Measurements from ENCODE around the gene INKA1.
A peak's percentile ranks its signal among the peaks of the same experiment; 100 is the strongest.

INKA1 gene

DNA sequence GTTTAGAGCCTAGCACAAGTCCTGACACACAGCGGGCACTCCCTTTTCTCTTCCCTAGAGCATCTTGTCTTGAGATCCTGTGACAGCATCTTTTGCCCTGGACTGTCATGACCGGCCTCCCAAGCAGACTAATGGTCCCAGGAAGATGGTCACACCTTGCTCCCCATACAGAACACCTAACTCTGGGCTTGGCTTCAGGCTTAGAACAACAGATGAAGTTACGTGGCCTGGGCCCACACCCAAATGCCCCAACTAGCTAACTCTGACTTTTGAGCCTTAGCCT, 15.9 kb upstream of the INKA1 start:
- DNase-seq: no peak

DNA sequence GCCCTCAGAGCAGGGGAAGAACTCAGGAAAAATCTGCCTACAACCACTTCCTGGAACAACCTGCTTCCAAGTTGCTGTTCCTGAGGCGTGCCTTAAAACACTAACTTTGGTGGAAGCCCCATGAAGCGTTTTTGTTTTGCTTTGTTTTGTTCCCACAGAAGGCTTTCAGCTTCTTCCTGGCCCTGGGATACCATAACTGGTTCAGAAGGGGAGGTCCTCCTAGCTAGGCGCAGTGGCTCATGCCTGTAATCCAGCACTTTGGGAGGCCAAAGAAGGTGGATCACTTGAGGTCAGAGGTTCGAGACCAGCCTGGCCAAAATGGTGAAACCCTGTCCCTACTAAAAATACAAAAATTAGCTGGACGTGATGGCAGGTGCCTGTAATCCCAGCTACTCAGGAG, 15.5 kb upstream of the INKA1 start:
- DNase-seq: no peak

DNA sequence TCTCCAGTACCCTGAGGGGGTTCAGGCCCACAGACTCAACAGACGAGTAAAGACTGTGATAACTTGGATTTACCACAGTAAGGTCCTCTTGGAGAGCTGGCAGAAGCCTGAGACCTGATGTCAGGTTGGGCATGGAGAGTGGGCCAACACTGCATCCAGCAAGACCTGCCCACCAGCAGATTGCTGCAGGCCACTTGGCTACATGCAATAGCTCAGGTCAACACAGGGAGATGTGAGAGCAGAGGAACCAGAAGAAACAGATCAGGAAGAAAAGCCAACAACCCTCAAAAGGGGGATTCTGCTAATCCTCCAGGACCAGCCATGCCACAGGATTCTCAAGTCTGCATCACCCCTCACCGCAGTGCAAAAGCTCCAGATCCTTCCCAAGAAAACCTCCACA, 15.0 kb upstream of the INKA1 start:
- no peak for DNase-seq

DNA sequence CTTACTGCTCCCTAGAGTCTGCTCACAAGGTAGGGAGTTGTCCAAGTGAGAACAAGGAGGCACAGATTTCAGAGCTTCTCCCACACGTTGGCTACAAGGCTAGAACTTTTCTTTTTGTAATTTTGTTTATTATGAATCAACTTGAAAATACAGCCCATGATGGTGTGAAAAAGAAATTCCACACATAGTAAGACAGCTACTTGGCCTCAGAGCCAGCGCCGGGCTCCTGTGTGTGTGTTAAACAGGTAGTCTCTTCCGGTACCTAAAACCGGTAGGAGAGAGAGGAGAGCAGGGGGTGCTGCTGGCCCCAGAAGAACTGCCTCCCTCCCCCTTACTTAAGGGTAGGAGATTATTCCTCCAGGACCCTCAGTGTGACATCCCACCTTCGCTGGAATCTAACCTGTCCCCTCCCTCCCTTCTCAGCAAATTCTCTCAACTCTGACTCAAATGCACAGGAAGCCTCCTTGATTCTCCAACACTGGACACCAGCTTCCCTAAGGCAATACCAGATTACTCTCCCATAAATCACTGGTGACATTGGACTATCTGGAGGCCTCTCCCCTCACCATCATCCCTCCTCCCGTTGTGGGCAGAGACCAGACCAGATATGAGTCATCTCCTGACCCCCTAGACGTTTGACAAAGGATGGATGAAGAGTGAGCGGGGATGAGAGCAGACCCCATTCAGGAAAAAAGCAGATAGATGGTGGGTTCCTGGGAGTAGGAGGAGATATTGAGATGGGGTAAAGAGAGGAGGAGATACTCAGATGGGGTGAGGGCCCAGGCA, 12.2 kb upstream of the INKA1 start:
- DNase-seq: no peak

DNA sequence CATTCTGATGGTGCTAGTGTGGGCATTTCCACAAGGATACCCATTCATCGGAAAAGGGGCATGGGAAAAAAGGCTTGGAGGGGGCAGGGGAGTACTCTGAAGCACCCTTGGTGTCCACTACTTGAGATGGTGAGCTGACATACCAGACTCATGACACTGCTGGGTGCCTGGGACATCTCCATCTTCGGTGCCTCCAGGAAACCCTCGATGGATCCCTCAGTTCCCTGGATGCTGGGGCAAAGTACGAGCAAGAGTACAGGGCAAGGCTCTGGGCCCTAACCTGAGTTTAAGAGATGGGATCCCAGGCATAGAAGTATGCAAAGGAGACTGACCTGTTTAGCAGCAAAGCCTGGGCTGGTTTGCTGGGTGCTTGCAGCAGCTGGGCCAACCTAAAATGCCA, 11.5 kb upstream of the INKA1 start:
- DNase-seq: no peak

DNA sequence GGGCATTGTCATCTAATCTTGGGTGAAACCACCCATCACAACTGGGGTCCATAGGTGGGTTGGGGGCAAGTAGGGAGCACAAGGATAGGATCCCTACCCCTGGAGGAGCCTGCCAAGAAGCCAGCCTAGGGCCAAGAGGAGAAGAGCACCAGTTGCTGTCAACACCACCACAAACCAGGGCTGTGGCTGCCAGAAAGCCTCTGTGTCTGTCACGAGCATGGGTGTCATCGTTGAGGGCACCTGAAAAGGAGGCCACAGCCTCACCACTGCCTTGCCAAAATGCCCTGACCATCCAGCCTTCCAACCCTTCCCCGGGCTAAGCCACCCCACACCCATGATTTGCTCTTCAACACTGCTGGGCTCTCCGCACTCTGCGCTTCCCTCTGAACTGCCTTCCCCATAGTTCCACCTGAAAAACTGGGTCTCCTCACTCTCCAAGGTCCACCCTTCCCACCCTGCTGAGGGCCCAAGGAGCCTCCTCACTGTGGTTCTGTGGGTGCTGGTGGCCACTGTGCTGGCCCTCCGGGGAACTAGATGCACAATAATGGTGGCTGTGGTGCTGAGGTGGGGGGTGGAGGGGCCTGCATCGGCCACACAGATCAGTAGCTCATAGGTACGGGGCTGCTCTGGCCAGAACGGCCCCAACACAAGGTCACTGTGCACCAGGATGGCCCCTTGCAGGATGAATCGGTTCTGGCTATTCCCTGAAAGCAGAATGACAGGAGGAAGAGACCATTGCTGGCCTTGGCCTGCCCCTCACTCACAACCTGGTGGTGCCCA, 10.5 kb upstream of the INKA1 start:
- DNase-seq: no peak

DNA sequence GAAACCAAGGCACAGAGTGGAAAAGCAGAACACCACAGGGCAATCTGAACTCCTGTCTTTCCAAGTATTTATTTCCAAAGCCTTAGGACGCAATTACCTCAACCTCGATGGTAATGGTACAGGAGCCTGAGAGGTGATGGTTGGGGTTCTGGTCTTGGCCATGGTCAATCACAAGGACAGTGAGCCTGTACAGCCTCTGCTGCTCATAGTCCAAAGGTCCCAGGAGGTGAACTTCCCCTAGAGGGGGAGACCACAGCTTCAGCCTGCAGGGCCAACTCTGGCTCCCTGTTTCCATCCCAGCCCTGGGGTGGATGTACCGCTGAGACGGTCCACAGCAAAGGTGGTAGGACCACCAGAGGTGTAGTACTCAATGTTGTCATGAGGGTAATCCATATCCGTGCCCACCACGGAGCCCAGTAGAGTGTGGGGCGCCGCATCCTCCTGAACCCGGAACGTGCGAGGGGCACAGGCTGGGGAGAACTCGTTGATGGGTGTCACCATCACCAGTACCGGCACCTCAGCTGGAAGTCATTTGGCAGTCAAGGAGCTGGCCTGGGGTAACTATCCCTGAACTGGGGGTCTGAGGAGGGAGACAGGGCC, 9.5 kb upstream of the INKA1 start:
- no peak for DNase-seq

DNA sequence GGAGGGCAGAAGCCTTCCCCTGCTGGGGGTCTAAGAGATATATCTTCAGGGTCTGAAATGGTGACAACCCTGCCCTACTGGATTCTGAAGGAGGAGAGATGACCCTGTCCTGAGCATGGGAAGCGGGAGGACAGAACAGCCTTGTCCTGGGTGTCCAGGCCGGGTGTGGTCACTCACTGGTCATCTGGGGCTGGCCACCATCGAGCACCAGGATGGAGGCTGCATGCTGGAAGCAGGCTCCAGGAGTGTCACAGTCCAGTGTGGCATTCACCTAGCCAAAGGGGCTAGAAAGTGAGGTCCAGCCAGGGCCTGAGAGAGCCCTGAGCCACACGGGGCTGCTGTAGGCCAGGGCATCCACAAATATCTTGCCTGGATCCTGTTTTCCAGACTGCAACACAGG, 8.6 kb upstream of the INKA1 start:
- no peak for DNase-seq

DNA sequence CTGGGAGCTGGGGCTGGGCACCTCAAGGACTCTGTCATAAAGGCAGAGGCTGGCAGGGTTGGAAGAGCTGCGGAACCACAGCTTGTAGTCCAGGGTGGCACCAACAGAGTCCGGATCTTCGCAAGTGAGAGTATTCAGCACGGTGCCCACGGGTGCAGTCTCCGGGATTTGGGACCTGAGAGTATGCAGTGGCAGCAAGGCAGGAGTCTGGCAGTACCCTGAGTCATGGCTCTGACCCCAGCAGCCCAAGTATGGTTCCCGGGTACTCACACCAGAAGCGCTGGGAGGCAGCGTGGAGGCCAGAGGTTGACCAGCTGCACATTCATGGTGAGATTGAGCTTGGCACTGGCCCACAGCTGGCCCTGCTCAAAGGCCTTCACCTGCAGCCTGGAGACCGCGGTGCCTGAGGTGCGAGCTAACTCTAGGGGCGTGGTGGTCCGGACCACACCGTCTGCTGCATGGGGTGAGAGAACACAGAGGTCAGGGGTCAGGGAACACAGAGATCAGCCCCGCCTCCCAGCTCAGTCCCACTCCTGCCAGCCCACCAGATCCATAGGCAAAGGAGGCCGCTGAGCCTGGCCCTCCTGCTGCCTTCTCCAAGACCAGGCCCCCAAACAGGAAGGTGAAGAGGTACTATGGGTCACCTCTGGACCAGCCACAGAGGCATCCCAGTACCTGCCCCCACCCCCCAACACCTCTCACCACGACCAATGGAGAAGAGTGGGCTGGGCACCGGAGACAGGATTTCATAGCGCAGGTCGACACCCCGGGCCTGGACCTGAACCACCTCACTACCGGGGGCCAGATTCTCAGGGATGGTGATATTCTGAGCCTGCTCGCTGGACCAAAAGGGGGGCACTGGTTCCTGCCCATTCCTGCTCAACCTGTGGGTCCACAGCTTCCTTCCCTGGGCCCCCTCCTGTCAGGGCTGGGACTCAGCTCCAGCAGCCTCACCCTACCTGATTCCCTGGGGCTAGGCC, 7.8 kb upstream of the INKA1 start:
- no peak for DNase-seq

DNA sequence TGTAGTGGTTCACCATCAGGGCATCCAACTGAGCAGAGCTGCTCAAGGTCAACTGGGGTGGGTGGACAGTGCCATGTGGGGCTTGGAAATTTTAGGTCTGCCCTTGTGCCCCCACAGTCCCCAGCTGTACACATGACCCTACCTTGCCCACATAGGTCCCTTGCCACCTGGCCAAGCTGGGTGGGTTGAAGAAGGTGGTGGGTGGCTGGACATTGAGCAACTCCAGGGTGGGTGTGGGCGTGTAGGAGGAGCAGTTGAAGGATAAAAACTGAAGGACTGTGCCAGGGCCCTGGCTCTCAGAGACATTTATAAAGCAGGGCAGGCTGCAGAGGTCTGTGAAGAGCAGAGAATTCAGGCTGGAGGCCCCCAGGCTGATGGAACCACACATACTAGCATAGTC, 4.0 kb upstream of the INKA1 start:
- DNase-seq: no peak

DNA sequence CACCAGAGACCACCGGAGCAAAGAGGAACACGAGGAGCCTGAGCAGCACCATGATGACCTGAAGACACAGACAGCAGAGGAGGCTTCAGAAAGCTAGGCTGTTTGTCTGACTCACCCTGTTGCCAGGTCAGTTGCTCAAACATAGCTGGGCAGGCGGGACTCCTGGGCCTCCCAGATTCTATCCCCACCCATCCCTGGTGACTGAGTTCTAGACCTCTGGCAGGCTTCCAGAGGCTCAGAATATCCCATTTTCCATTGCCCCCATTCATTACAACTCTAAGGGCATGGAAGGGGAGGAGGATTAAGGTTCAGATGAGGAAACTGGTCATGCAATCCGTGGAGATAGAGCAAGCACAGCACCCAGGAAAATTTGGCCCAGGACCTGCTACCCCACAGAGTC, 3.3 kb upstream of the INKA1 start, which contains the start of gene CDHR4:
Gene CDHR4, minus strand, starts transcription at position 113 of the 400 bp plus-strand sequence. Its CDS starts 61 bp downstream, at position 52.
- no peak for DNase-seq

DNA sequence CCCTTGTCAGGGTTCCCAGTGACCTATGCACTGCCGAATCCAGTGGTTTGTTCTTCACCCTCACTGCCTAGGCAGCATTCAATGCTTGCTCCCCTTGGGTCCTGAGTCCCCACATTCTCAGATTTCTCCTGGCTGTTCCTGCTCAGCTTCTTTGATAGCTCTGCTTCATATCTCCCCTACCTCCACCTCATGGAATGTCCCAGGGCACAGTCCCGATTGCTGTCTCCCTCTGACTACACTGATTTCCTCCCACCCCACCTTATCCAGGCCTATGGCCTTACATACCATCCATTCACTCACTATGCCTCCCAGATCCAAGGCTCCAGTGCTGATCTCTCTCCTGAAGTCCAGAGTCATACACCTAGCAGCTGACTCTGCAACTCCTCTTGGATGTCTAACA, 1.9 kb upstream of the INKA1 start:
- DNase-seq: no peak

DNA sequence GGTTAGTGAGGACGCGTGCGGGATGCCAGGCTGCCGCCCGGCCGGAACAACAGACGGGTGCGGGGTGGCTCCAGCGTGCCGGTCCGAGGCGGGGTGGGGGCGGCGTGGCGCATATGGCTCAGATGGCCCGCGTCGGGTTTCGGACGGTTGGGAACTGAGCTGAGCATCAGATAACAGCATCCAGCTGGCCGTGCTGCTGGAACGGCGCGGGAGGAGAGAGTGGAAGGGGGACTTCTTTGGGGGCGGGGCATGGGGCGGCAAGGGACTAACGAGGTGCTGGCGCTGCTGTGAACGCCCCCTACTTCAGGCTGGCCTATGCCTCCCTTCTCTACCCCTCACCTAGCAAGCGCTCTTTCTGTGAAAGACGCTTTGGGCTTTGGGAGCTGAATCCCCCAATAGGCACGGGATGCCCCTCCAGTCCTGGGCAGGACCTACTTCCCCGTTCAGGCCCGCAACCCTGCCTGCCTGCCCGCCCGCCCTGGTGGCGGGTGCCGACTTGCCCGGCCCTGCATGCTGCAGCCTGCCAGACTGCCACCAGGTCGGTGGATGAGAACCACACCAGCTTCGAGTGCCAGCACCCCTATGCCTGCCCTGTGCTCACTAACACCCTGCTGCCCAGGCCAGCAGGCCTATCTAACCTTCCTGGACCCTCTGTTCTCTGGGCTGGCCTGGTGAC, 542 bp downstream of the INKA1 start:
- DNase-seq: peak; percentile 18

DNA sequence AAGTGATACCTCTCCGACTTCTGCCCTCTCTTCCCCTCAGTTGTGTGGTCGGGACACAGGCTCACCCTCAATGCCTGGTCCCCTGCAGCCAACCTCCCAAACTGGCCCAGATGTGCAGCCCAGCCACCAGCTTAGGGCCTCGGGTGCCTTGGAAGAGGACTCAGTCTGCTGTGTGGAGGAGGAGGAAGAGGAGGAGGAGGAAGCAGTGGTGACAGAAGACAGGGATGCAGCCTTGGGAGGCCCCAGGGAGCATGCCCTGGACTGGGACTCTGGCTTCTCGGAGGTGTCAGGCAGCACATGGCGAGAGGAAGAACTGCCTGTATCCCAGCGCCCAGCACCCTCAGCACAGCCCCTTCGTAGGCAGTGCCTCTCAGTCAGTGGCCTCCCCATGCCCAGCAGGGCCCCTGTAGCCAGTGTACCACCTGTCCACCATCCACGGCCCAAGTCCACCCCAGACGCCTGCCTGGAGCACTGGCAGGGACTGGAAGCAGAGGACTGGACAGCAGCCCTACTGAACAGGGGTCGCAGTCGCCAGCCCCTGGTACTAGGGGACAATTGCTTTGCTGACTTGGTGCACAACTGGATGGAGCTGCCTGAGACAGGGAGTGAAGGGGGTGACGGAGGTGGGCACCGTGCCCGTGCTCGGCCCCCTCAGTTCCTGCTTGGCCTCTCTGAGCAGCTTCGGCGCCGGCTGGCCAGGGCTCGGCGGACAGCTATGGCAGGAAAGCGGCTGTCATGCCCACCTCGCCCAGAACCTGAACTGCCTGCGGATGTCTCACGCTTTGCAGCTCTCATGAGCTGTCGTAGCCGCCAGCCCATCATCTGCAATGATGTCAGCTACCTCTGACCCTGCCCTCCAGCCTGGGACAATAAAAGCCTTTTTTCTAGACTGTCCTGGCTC, 1.3 kb downstream of the INKA1 start:
- DNase-seq: no peak

DNA sequence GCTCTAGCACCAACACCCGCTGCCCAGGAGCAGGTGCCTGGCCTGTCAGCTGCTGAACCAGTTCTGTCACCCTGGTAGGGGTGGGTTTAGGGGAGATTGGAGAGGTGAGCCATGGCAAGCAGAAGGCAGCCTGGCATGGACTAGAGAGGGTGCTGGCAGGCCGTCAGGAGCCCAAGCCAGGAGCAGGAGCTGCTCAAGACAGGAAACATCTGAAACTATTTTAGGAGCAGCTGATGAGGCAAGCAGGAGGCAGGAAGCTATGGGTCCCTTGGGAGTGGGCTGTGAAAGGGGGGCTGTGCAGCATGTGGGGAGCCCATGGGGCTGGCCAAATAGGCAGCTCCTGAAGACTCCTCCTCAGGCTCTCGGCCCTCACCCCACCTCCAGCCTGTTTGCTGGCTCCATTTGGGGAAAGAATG, 2.3 kb downstream of the INKA1 start:
- DNase-seq: peak; percentile 19

DNA sequence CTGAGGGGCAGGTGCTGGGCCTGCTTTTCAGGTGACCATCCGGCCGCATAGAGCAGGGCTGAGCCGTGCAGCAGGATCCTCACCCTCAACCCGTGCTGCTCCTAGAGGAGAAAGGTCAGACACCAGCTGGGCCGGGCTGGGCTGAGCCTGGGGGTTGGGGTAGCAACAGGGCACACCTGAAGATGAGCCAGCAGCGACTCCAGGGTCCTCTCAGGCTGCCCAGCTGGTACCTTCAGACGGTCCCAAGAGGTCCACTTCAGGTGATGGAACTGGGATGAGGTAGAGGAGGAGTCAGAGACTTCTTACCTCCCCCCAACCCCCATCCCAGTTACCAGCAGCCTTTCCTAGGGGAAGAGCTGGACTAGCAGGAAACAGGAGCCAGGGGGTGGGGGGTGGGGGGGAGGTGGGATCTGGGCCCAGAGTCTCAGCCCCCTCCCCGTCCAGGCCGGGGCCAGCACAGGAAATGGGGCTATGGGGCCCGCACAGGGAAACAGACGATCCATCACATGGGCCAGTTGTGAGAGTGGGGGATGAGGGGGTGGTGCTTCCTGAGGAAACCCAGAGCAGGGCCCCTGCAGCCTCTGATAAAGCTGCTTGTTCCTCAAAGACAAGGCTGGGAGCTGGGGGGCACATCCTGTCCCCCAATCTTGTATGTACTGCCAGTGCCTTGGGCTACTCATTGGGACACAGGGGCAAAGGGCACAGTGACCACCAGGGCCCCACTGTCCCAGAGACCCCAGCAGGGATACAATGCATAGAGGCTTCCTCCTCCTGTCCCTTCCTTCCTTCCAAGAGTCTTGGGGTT, 3.0 kb downstream of the INKA1 start:
- DNase-seq: no peak

DNA sequence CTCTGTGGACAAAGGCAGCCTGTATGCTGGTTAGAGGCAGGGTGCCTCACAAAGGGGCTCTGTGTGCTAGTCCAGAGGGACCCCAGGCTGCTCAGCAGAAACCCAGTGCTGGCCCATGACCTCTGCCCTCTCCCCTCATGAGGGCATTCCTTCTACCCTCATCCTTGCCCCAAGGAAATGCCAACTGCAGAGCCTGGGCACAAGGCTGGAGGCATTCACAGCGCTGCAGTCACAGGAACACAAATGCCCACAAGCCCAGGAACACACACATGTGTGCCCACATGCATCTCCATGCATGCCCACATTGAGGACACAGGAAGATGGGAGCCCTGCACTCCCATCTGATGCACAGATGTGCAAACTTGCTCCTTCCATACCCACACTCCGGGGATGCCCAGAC, 3.8 kb downstream of the INKA1 start:
- no peak for DNase-seq

DNA sequence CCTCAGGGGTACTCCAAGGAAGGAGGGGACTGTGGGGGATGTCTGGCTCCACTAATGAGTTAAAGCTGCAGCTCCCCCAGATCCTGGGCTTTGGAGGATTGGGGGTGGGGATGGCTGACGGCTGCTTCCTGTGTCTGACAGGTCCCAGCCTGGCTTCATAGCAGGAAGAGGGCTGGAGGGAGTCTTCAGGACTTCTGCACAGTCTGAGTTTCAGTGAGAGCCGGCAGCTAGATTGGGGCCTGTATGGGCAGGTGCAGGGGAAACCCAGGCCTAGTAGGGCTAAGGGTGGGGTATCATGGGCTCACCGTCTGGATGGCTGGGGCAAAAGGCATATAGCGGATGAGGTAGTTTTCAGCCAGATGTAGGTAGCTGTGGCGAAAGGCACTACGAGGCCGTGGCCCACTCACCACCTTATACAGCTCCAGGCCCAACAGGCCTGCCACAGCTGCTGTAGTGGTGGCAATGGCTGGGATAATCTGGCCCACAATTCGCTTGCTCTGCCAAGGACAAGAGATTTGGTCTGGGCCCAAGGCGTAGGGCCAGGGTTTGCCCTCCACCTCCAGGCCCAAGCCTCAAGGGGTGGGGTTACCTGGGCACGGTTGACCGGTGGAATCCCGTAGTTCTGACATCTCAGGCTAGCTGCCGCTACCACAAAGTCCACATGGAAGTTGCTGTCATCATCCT, 4.5 kb downstream of the INKA1 start:
- DNase-seq: no peak

DNA sequence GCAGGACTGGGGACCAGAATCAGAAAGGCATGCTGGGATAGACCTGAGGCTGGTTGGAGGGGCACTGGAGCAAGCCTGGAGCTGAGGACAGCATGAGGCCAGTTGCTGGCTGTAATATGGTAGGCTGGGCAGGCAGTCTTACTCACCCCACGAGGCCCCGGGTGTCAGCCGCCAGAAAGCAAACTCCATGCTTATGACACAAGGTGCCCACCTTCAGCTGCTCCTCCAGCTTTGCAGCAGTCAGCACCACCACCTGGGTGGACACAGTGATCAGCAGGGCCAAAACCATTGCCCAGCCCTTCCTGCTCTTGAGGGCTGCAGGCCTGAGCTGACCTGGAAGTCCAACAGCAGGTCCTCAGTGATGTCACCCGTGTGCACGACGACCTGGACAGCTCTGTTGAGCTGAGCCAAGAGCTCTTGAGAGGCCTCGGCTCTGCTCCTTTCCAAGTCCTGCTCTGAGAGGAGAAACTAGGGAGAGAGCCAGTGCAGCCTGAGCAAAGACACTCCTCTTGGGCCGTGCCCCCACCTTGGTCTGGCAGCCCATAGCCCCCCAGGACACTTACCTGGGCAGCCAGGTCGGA, 9.9 kb downstream of the INKA1 start:
- DNase-seq: peak; percentile 1

Data from DMS79 treated with DMSO at 0.1 percent for 48 hours (cell line).